Activated CD4-positive, alpha-beta T cell treated with anti-CD3 and anti-CD28 coated beads for 24 hours (primary cell): ENCODE results near the gene FYCO1.
"Not testable (repeated sequence)": the region's sequence is repeated elsewhere in the genome, so short reads cannot be mapped to it uniquely, and the experiment has no call there.

ENCODE experiments used
- DNase-seq, 2 donors: peaks; one replicate each; pipeline ENCODE4 v3.0.0-alpha.2; 2020; ENCODE audit warnings: low read depth in 2 of 2

Gene FYCO1

DNA sequence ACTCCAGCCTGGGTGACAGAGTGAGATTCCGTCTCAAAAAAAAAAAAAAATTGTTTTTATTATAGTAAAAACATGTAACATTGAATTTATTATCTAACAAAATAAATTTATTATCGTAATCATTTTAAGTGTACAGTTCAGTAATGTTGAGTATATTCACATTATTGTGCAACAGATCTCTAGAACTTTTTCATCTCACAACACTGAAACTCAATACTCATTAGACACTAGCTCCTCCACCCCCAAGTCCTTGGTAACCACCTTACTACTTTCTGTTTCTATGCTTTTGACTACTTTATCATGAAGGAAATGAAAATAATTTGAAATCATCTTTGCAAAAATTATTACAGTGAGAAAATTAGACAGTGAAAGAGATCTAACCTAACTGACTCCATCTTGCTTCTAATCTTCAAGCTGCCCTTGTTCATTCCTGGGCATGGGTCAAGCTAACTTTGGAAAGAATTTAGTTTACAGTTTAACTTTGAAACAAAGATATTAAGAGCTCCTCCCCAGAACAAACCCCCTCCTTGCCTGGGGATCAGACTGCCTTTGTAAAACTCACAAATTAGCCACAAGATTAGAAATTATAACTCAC, 15.0 kb upstream of the FYCO1 start:
- no peak for DNase-seq

DNA sequence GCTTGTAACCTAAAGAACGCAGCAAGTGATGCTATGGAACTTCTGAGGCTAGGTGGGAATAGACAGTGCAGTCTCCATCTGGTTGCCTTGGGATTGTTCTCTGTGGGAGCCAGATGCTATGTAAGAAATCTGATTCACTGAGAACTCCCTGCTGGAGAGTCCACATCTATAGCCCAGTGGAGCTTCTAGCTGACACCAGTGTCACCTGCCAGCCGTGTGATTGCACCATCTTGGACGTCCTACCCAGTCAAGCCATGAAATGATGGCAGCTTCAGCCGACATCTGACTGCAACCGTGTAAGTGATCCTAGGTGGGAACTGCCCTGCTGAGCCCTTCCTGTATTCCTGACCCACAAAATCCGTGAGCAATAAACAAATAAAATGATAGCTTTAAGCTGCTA, 12.4 kb upstream of the FYCO1 start:
- DNase-seq: no peak

DNA sequence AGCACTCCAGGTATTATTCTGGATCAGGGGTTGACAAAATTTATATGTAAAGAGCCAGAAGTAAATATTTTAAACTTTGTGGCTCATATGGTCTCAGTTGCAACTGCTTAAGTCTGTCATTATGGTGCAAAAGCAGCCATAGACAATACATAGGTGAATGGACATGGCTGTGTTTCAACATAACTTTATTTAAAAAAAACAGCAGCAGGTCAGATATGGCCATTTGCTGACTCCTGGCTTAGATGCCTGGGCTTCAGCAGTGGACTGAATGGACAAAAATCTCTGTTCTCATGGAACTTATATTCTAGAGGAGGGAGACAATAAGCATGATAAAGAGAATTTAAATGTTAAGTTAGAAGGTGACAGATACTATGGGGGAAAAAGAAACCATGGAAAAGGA, 11.7 kb upstream of the FYCO1 start:
- DNase-seq: no peak

DNA sequence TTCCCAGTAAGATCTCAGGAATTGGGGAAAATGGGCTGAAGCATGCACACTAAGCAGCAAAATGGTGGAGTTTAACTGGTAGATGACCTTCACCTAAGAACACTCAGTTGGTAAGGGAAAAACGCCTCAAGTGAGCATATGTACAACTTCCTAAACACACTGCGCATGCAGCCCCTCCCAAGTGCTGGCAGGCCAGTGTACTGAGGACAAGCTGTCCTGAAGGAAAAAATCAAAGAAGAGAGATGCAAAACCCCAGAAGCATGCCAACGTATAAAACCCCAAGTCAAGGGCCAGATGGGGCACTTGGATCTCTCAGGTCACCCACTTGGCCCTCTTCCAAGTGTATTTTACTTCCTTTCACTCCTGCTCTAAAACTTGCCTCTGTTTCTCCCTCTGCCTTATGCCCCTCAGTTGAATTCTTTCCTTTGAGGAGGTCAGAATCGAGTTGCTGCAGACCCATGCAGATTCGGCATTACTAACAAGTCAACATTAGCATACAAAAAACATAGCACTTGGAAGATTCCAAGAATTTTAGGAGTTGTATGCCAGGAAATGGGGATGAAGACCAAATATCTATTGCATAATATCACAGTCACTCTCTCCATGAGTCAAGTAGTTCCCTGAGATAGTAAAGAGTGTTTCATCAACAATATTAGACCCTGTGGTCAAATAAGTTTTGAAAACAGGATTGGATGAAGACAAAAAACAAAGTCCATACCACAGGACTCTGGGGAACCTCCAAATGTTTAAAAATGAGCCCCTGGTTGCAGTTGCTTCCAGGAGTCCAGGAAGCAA, 10.8 kb upstream of the FYCO1 start:
- no peak for DNase-seq

DNA sequence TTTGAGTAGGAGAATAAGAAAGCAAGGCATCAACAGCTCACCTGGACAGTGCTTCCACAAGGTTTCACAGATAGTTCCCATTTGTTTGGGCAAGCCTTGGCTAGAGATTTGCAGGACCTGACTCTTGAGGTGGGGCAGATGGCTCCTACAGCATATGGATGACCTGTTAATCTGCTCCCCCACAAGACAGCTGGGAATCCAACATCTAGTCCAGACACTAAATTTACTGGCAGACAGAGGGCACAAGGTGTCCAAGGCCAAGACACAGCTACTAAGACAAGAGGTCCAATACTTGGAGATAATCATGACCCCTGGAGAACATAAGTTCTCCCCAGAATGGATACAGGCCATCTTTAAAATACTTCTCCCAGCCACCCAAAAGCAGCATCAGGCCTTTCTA, 8.1 kb upstream of the FYCO1 start:
- not testable (repeated sequence) for DNase-seq

DNA sequence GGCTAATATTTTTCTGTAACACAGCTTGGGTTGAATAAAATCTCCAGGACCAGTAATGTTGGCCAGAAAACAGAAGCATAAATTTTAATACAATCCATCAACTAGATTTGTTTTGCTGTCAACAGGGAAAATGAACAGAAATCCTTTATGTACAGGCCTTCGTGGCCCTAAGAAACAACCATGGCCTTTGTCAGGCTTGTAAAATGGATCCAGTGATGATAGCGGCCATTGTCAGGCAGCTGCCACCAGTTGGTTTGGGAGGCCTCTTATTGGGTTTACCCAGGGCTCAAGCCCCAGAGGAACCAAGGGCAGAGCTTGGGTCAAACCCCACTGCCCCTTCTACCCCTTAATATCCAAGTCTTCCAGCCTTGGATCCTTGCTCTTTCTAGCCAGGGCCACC, 5.6 kb upstream of the FYCO1 start:
- DNase-seq: no peak

DNA sequence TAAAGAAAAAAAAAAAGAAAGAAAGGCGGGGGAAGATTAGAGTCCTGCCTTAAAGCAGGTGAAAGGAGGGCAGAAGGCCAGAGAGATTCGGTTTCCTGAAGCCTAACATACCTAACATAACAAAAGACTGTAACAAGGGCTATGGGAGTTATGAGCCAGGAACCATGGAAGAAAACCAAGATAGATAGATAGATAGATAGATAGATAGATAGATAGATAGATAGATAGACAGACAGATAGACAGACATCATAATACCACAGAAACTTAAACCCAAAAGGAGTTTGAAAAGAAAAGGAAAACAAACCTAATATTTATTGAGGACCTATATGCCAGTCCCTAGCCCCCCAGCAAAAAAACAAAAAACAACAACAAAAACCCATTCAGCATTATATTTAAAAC, 2.3 kb upstream of the FYCO1 start:
- DNase-seq: no peak

DNA sequence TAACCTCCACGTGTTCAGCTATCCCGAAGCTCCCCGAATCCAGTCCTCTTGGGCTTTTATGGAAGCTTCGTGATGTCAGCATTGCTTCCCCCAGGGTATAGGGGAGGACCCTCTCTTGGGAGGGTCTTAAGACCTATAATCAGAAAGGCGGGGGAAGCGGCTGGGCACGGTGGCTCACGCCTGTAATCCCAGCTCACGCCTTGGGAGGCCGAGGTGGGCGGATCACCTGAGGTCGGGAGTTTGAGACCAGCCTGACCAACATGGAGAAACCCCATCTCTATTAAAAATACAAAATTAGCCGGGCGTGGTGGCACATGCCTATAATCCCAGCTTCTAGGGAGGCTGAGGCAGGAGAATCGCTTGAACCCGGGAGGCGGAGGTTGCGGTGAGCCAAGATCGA, 1.9 kb upstream of the FYCO1 start:
- DNase-seq: not testable (repeated sequence)

DNA sequence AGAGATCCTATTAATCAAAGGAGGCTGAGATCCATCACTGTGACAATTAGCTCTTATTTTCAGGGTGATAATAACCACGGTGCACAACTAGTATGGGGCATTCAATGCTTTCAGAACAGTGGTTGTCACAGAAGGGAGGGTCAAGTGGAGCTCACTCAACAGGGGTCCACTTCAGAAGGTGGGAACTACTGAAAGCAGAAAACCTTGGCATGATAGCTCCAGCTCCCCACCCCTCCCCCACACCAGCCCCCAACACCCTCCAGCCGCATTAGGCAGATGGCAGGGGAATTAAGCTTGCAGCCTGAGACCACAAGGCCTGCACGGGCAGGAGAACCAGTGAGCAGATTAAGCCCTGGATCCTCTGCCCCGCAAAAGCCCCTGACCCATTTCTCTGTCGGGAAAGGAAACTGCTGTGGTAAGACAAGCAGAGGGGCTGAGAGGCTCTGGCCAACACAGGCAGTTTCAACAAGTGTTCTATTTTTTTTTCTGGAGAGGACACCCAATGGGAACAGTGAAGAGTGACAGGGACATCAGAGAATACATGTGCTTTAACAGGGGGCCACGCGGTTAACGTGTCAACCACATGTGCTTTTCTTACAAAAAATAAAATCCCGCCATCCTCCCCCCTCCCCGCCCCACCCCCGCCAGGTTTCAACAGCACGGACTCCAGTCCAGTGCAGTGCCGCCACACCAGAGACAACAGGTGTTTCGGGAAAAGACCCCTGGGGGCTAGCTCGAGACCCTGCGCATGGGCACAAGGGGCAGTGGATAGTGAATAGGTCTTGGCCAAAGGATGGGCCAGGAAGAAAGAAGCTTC, 997 bp downstream of the FYCO1 start:
- no peak for DNase-seq

DNA sequence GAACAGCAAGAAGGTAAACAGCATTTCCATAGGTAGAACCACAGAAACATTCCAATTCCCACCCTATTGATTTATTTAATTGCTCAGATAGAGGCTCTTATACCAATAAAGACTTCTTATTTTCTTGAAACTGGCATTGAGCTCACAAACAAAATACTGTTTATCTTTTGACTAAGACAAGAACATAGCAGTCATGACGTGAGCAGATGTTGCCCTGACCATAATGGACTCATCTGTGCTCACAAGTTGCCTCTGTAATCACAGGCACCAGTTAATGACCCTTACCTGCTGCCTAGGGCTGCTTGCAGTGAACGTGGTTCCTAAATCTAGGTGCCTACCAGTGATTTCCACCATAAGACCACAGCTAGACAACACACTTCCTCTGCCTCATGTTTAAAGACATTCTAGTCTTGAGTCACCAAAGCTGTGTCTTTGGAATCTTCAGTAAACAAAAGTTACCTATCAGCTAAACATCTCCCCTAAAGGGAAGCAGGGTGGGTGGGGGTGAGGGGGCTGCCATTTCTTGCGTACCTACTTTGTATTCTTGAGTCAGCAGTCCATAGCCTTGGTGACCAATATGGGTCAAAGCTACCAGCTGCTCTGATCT, 2.1 kb downstream of the FYCO1 start:
- no peak for DNase-seq

DNA sequence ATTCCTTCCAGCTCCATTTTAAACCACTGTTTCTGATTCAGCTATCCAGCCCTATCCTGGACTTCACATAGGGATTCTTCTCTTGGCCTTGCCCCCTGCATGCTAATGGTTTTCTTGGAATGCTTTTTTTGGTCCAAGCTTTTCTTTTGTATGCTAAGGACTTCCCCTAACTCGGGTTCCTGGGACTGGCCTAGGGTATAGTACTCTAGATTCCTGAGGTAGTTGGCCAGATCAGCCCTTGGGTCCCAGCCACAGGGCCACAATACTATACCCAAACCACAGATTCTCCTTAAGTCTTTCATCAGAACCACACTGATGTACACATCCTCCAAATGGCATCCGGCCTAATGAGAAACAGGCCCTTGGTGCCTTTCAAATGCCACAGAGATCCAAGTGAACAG, 2.8 kb downstream of the FYCO1 start:
- no peak for DNase-seq

DNA sequence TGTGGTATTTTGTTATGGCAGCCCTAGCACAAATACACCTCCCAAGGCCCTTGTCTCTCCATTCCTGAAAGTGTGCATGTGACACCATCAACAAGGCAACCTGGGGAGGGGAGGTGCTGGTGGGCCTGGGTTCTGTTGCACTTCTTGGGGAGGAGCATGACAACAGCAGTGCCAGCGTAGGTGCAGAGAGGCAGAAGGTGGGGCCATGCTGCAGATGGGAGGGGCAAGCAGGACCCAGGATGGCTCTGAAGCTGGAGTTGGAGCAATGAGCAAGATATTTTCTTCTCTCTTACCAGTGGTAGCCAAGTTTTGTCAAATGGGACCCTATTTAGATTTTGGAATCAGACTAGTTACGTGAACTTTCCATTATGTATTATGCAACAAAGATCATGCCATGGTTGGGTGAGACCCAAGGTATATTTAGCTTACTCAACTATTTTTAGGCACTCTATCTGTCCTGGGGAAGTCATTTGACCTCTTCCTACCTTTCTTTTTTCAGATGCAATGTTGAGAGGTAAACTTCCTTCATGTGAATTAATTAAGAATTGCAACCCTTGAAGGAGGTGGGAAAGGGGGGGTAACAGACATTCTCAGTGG, 3.4 kb downstream of the FYCO1 start:
- no peak for DNase-seq

DNA sequence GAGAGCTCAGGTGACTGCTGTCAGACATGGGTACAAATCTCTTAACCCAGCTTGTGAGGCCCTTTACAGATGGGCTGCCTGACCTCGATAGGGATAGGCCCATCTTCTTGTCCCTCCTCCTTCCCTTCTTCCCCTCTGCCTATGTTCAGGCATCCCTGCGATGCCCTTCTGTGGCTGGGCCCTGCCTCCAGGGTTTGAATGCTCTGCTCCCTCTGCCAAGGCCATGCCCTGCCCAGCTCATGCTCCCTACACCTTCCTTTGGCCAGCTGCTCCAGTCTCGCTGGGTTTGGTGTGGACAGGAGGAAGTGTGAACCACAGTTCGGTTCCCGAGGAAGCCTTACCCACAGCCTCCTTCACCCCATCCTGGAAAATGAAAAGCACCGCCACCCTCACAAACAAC, 4.3 kb downstream of the FYCO1 start:
- DNase-seq: no peak

DNA sequence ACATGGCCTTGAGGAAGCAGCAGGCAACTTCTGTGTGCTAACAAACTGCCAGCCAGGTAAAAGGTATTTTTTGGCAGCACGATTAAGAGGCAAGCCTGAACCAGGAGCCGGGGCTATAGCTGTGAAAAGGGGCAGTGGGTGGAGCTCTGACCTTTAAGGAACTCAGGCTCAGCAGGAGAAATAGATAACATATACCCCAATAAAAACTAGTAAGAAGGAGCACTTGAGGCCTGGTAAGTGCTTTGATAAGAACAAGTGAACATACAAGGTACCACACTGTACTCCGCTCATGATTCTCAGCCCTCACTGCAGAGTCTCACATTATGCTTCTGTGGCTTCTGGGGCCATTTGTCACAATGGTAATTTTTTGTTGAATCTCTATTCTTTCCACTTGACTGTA, 5.4 kb downstream of the FYCO1 start:
- no peak for DNase-seq

DNA sequence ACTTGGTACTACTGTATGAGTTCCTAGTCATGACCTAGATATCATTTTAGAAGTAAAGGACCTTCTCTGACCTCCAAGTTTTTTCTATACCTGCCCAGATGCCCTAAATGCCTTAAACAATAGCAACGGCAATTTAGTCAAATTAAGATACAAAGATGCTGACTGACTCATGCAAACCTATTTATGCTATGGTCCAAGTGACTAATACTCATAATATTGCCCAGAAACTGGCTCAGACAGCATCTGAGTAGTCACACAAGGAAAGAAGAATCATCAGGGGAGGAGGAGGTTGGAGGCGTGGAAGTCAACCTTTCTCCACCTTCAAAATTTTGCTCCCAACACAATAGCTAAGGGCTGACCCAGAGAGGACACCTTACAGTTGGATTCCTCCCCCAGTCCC, 6.8 kb downstream of the FYCO1 start:
- no peak for DNase-seq

DNA sequence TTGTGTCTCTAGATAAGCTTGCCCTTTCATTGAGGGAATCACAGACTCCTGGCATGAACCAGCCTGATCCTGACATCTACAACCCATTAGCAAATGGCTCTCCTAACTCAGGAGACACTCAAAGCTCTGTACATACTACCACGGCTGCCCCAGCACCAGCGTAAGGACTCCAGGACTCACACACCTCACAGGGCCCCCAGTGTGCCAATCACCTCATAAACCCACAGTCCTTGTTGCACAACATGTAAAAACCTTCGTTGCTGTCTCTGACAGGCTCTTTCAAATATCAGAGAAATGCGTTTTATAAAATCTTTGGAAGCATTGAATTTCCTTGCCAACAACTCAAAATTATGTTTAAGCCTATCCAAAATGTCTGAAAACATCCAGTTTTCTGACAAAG, 7.3 kb downstream of the FYCO1 start:
- no peak for DNase-seq

DNA sequence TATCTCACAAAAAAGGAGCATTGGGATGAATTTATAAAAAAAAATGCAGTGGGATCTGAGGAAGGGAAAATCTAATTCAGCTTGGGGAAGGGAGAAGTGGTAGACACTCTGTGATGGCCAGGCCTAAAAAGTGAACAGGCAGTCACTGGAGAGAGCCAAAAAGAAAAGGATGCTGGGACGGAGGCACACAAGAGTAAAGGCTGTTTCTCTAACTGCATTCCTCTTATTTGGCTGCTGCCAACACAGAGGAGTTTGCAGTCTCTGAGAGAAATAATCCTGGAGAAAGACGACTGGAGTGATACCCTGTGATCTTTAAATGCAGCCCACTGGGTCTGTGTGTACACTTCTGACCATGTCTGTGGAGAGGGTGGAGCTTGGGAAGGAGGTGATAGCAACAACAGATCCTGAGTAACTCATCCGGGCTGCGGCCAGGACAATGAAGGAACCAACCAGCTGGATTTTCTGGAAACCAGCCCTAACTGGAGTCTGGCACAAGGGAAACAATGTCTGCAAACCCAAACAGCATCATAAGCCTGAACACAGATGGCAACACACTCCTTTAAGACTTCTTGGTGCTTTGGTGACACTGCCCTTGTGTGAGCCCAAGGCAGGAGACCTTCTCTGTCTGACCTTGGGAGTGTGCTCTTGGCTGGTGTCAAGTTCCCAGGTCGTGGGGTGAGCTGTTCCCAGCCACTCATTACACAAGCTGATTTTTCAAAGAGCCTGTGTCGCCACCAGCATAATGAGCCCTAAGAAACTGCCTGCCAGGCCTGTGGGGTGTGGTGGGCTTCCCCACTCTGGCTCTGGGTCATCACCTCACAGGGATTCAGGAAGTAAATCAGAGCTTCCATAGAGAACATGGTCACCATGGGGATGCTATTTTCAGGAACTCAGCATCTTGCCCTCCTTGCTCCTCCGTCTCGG, 8.0 kb downstream of the FYCO1 start:
- no peak for DNase-seq

DNA sequence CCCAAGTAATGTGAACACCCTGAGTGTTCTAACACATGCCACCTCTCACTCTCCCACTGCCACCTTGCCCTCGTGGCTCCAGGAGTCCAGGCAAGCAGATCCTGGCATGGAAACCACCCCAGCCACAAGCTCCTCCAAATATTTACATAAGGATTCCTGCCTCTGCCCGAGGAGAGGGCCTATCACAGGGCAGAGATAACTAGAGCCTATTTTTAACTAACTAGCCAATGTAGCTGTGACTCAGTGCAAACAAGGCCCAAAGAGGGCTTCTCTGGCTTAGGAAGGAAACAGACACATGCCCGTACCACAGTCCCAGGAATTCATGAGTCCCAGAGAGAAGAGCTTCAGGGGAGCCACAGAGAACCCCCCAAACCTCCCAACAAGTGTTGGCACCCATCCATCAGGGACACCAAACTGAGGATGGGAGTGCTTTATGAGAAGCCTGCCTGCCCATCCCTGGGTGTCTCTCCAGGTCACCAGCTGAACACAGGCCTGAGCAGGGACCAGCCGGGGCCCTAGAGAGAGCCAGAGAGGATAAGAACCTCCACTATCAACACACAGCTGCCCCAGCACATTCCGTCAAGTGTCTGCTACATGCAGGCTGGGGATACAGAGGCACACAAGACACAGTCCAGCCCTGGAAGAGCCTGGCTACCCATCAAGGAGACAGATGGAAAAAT, 9.2 kb downstream of the FYCO1 start:
- no peak for DNase-seq

DNA sequence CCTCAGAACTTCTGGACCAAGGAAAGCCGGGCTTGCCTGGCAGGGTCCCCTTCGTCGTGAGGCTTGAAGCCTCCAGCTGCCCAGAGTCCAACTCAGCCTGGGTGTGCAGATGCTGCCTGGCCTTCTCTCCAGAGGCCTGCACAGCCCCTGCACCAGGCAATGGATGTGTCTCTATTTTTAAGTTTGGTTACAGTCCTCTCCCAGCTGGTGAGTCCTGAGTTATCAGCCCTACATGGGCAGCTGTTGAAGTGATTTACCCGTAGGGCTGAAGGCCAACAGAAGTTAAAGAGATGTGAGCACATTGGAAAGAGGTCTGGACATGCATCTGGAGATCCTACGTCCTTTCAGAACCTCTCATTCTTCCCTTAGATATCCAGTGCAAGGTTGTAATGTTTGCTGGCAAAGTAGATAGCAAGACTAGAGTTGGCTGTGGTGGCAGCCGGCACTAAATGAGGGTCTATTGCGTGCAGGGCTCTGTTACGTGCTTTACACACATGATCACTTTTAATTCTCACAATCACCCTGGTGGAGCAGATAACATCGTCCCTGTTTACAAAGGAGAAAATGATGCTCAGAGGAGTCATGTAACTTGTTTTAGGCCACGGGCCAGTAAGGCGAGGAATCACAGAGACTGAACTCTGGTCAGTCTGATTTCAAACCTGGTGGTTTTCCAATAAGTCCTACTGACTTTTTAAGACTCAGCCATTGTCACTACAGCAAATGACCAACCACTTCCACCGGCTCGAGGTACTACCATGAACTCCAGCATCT, 9.9 kb downstream of the FYCO1 start:
- DNase-seq: no peak
